ENCODE measurements around the gene HRCT1. TPM values are rescaled to one million over a fixed set of nuclear protein-coding genes. Genes with fewer than 3 reads are reported as not detected.
A peak's percentile ranks its signal among the peaks of the same experiment; 100 is the strongest.
"Not testable (repeated sequence)": the region's sequence is repeated elsewhere in the genome, so short reads cannot be mapped to it uniquely, and the experiment has no call there.

HRCT1 gene
- total RNA-seq, 1 experiment from 2014 or later = 1.7 TPM

DNA sequence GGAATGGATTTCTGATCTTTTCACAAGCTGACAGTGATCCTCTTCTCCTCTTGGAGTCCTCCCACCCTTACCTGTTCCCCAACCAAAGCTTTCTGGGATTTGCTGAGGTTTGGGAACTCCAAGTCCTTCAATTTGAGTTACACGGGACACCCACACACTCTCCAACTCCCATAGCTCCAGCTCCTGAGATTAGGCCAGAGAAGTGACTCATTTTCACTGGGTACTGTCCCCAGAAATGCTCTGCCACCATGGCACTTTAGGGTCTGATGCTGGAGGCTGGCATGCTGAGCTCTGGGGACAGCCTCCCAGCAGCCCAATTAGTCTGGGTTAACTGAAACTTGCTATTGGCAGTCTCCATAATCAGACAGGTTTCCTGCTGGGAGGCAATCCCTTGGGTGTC is 14.0 kb upstream of the HRCT1 start:
- no peak overlapping the region for H3K27ac ChIP-seq (ENCODE audit: low read length)
- no peaks in the 10 kb centered on the region for H3K36me3 ChIP-seq (ENCODE audit: low read depth, low read length)
- no peak for DNase-seq
- BruUV-seq (replicated peaks) = no TSS peak
- no peaks in the 10 kb centered on the region for H3K79me2 ChIP-seq (ENCODE audit: low read length)
- no peak overlapping the region for H3K4me3 ChIP-seq (ENCODE audit: low read length)
- no peaks in the 10 kb centered on the region for H3F3A ChIP-seq (ENCODE audit: low read length, unreplicated experiment)
- no peak overlapping the region for H2AFZ ChIP-seq (ENCODE audit: low read length)
- H3K4me1 ChIP-seq (ENCODE audit: insufficient read depth, low read length) = no peaks in the 10 kb centered on the region
- ChIA-PET CTCF (no interaction called here), POLR2A (ENCODE audit: unreplicated experiment) (no interaction called here)
- no peaks in the 10 kb centered on the region for H3K9me2 ChIP-seq (replicated peaks; ENCODE audit: low read length)
- intact Hi-C loops (cut with micrococcal nuclease) = no loop called here
- no peak for ATAC-seq
- no peak overlapping the region for H3K9ac ChIP-seq (ENCODE audit: low read length)
- H3K27me3 ChIP-seq (ENCODE audit: low read length) = no peaks in the 10 kb centered on the region
- no peak overlapping the region for H3K4me2 ChIP-seq (ENCODE audit: low read length)
- no peaks in the 10 kb centered on the region for H3K9me3 ChIP-seq (ENCODE audit: low read length)
- no peak for TF ChIP-seq EZH2 (IDR thresholded peaks at IDR 0.05; ENCODE audit: low read length, unreplicated experiment)
- TF ChIP-seq, protein P1, sequence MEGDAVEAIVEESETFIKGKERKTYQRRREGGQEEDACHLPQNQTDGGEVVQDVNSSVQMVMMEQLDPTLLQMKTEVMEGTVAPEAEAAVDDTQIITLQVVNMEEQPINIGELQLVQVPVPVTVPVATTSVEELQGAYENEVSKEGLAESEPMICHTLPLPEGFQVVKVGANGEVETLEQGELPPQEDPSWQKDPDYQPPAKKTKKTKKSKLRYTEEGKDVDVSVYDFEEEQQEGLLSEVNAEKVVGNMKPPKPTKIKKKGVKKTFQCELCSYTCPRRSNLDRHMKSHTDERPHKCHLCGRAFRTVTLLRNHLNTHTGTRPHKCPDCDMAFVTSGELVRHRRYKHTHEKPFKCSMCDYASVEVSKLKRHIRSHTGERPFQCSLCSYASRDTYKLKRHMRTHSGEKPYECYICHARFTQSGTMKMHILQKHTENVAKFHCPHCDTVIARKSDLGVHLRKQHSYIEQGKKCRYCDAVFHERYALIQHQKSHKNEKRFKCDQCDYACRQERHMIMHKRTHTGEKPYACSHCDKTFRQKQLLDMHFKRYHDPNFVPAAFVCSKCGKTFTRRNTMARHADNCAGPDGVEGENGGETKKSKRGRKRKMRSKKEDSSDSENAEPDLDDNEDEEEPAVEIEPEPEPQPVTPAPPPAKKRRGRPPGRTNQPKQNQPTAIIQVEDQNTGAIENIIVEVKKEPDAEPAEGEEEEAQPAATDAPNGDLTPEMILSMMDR (conservative IDR thresholded peaks at IDR 0.05; ENCODE audit: low read depth, low read length) = no peak
- H4K20me1 ChIP-seq (ENCODE audit: low read length) = no peaks in the 10 kb centered on the region

DNA sequence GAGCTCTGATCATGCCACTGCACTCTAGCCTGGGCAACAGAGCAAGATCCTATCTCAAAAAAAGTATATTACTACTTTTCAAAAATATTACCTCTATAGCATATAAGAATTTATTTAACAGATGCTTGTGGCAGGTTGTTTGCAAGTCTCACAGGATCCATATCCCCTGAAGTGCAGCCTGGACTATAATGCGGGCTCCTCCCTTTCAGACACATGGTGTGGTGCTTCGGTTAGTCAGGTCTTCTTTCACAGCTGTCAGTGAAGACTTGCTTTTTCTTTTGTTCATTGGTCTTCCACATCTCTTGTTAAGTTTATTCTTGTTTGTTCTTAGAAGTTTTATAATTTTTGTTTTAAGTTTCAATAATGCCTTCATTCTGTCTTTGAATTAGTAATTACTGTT is 9.4 kb upstream of the HRCT1 start:
- Histone ChIP-seq H3K4me1 (ENCODE audit: insufficient read depth, low read length) (no peaks in the 10 kb centered on the region), H3K36me3 (ENCODE audit: low read depth, low read length) (no peaks in the 10 kb centered on the region), H3K27me3 (ENCODE audit: low read length) (no peaks in the 10 kb centered on the region), H3K9ac (ENCODE audit: low read length) (no peak overlapping the region), H3K9me2 (replicated peaks; ENCODE audit: low read length) (no peaks in the 10 kb centered on the region), H3K9me3 (ENCODE audit: low read length) (no peaks in the 10 kb centered on the region), H3K79me2 (ENCODE audit: low read length) (no peaks in the 10 kb centered on the region), H3K4me3 (ENCODE audit: low read length) (no peak overlapping the region), H3K4me2 (ENCODE audit: low read length) (no peak overlapping the region), H3K27ac (ENCODE audit: low read length) (no peak overlapping the region), H2AFZ (ENCODE audit: low read length) (no peak overlapping the region), H3F3A (ENCODE audit: low read length, unreplicated experiment) (no peaks in the 10 kb centered on the region), H4K20me1 (ENCODE audit: low read length) (no peaks in the 10 kb centered on the region)
- no TSS peak for BruUV-seq (replicated peaks)
- DNase-seq (no peak), ATAC-seq (no peak)
- ChIA-PET POLR2A (ENCODE audit: unreplicated experiment) (interaction anchor here (0.6 kb wide), 1 partner anchor 38 kb away, joined by 6 read pairs; no protein-coding TSS in a partner anchor), CTCF (no interaction called here)
- intact Hi-C loops (cut with micrococcal nuclease) = no loop called here
- TF ChIP-seq EZH2phosphoT487 (IDR thresholded peaks at IDR 0.05; ENCODE audit: borderline replicate concordance, low read length) = no peak
- TF ChIP-seq EZH2 (IDR thresholded peaks at IDR 0.05; ENCODE audit: low read length, unreplicated experiment) = no peak
- TF ChIP-seq, protein P1 (conservative IDR thresholded peaks at IDR 0.05; ENCODE audit: low read depth, low read length) = no peak

DNA sequence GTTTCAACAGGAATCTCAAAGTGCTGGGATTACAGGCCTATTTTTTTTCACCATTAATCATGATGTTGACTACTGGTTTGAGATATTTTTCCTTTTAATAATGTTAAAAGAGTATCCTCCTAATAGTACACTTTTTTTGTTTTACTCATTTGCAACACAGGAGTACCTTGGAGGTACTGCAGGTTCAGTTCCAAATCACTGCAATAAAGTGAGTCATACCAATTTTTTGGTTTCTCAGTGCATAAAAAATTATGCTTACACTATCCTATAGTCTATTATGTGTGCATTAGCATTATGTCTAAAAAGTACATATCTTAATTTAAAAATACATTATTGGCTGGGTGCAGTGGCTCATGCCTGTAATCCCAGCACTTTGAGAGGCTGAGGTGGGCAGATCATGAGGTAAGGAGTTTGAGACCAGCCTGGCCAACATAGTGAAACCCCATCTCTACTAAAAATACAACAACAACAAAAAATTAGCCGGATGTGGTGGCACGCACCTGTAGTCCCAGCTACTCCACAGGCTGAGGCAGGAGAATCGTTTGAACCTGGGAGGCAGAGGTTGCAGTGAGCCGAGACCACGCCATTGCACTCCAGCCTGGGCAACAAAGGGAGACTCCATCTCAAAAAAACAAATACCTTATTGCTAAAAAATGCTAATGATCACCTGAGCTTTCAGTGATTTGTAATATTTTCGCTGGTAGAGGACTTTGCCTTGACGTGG is 8.5 kb upstream of the HRCT1 start:
- ATAC-seq = peak; percentile 50
- H2AFZ ChIP-seq (ENCODE audit: low read length); CTCF ChIA-PET; H3K9me3 ChIP-seq (ENCODE audit: low read length); intact Hi-C loops (cut with micrococcal nuclease); H3K4me2 ChIP-seq (ENCODE audit: low read length); H3K4me3 ChIP-seq (ENCODE audit: low read length); H3K27ac ChIP-seq (ENCODE audit: low read length); H3K79me2 ChIP-seq (ENCODE audit: low read length); H3K9ac ChIP-seq (ENCODE audit: low read length); H3F3A ChIP-seq (ENCODE audit: low read length, unreplicated experiment); H3K4me1 ChIP-seq (ENCODE audit: insufficient read depth, low read length); H4K20me1 ChIP-seq (ENCODE audit: low read length); H3K36me3 ChIP-seq (ENCODE audit: low read depth, low read length); BruUV-seq (replicated peaks); H3K27me3 ChIP-seq (ENCODE audit: low read length); H3K9me2 ChIP-seq (replicated peaks; ENCODE audit: low read length): not testable (repeated sequence)
- POLR2A ChIA-PET (ENCODE audit: unreplicated experiment) = interaction anchor here (0.6 kb wide), 1 partner anchor 39 kb away, joined by 6 read pairs; no protein-coding TSS in a partner anchor
- peak; percentile 8 for DNase-seq
